GM23338 (cell line): ENCODE results near the gene SLC2A11. TPM values are rescaled to one million over a fixed set of nuclear protein-coding genes. Genes with fewer than 3 reads are reported as not detected.
A peak's percentile ranks its signal among the peaks of the same experiment; 100 is the strongest.

Experiments used
- ATAC-seq: fragments of 200-7000 bp; cut with Tn5 transposase; 3 replicates; pipeline ENCODE4 v1.9.1; 2020
- DNase-seq: peaks from one replicate; pipeline ENCODE4 v3.0.0-alpha.2; 2015; ENCODE audit warnings: low spot score
- H2AFZ ChIP-seq: fragments of 200-600 bp; sonication (generic); 2 replicates; pipeline ENCODE4 v1.8.0; 2016; ENCODE audit warnings: antibody characterized with exemption, mild to moderate bottlenecking, moderate library complexity
- H3F3A ChIP-seq: fragments of 200-600 bp; sonication (generic); replicated peaks from 2 replicates; pipeline ENCODE4 v1.8.0; 2017; ENCODE audit warnings: antibody characterized with exemption, mixed run types, low read depth
- H3K27ac ChIP-seq: fragments of 200-600 bp; sonication (generic); 2 replicates; pipeline ENCODE4 v1.6.1; 2016; ENCODE audit warnings: low read depth
- H3K27me3 ChIP-seq: fragments of 200-600 bp; sonication (generic); 2 replicates; pipeline ENCODE4 v1.8.0; 2016; ENCODE audit warnings: mild to moderate bottlenecking, mixed run types, moderate library complexity; ENCODE audit not compliant: insufficient read depth
- H3K36me3 ChIP-seq: fragments of 200-600 bp; sonication (generic); 2 replicates; pipeline ENCODE4 v1.8.0; 2016; ENCODE audit warnings: mild to moderate bottlenecking; ENCODE audit not compliant: insufficient read depth
- H3K4me1 ChIP-seq: fragments of 200-600 bp; sonication (generic); 2 replicates; pipeline ENCODE4 v1.8.0; 2016; ENCODE audit warnings: mild to moderate bottlenecking, moderate library complexity; ENCODE audit not compliant: insufficient read depth
- H3K4me2 ChIP-seq: fragments of 200-600 bp; sonication (generic); 2 replicates; pipeline ENCODE4 v1.7.1; 2017; ENCODE audit warnings: mixed run types
- H3K4me3 ChIP-seq: fragments of 200-600 bp; sonication (generic); 2 replicates; pipeline ENCODE4 v1.6.1; 2016; ENCODE audit warnings: mixed run types
- H3K79me2 ChIP-seq: fragments of 200-600 bp; sonication (generic); replicated peaks from 2 replicates; pipeline ENCODE4 v1.8.0; 2017; ENCODE audit warnings: mild to moderate bottlenecking; ENCODE audit not compliant: insufficient read depth
- H3K9me2 ChIP-seq: fragments of 200-600 bp; sonication (generic); 2 replicates; pipeline ENCODE4 v1.8.0; 2017; ENCODE audit not compliant: insufficient read depth
- H4K20me1 ChIP-seq: fragments of 200-600 bp; sonication (generic); replicated peaks from 2 replicates; pipeline ENCODE4 v1.8.0; 2017; ENCODE audit warnings: mild to moderate bottlenecking; ENCODE audit not compliant: insufficient read depth
- H3K27ac Mint-ChIP-seq: 2 replicates; pipeline ENCODE4 v1.8.0; 2020; ENCODE audit warnings: inconsistent platforms, mild to moderate bottlenecking, moderate library complexity, mixed read lengths
- H3K27me3 Mint-ChIP-seq: 3 replicates; pipeline ENCODE4 v1.8.0; 2022; ENCODE audit warnings: low read depth, mild to moderate bottlenecking, moderate library complexity, mixed read lengths, inconsistent platforms; ENCODE audit not compliant: insufficient read depth, poor library complexity
- H3K36me3 Mint-ChIP-seq: 3 replicates; pipeline ENCODE4 v1.8.0; 2021; ENCODE audit warnings: low read depth, mild to moderate bottlenecking, inconsistent platforms, moderate library complexity, mixed read lengths
- H3K4me1 Mint-ChIP-seq: 3 replicates; pipeline ENCODE4 v1.8.0; 2020; ENCODE audit warnings: mild to moderate bottlenecking, inconsistent platforms, mixed read lengths
- H3K4me3 Mint-ChIP-seq: 3 replicates; pipeline ENCODE4 v1.8.0; 2021; ENCODE audit warnings: moderate library complexity, mild to moderate bottlenecking, inconsistent platforms, mixed read lengths
- H3K9me3 Mint-ChIP-seq: 3 replicates; pipeline ENCODE4 v1.8.0; 2020; ENCODE audit warnings: moderate library complexity, mild to moderate bottlenecking, inconsistent platforms, mixed read lengths
- CREB1 ChIP-seq: fragments of 250-450 bp; sonication (Bioruptor Pico); IDR thresholded peaks from 2 replicates; pipeline ENCODE4 v1.5.0; 2020; ENCODE audit warnings: low read depth, mild to moderate bottlenecking, moderate library complexity
- CTCF ChIP-seq, 2 experiments: fragments of 200-600 bp in 1 of 2; sonication (generic) in 1 of 2; conservative IDR thresholded peaks; 2 replicates each; pipeline versions ENCODE4 v1.5.1 to v1.6.1; 2016 to 2017; ENCODE audit warnings: antibody characterized with exemption in 2 of 2, low read depth in 2 of 2, mild to moderate bottlenecking in 2 of 2, moderate library complexity in 1 of 2
- ETS1 ChIP-seq: IDR thresholded peaks from 2 replicates; pipeline ENCODE4 v1.6.1; 2016; ENCODE audit warnings: antibody characterized with exemption
- EZH2 ChIP-seq: fragments of 200-600 bp; sonication (generic); IDR thresholded peaks from one replicate; pipeline ENCODE4 v1.8.0; 2017; ENCODE audit warnings: antibody characterized with exemption, mild to moderate bottlenecking, low read depth; ENCODE audit not compliant: unreplicated experiment
- EZH2phosphoT487 ChIP-seq: fragments of 200-600 bp; sonication (generic); IDR thresholded peaks from one replicate; pipeline ENCODE4 v1.8.1; 2018; ENCODE audit warnings: antibody characterized with exemption; ENCODE audit not compliant: unreplicated experiment
- JUNB ChIP-seq: IDR thresholded peaks from one replicate; pipeline ENCODE4 v1.6.1; 2016; ENCODE audit warnings: antibody characterized with exemption; ENCODE audit not compliant: unreplicated experiment
- POLR2AphosphoS5 ChIP-seq: IDR thresholded peaks from 2 replicates; pipeline ENCODE4 v1.6.1; 2016; ENCODE audit warnings: antibody characterized with exemption, low read depth
- STAT1 ChIP-seq: IDR thresholded peaks from one replicate; pipeline ENCODE4 v1.6.1; 2016; ENCODE audit warnings: antibody characterized with exemption; ENCODE audit not compliant: unreplicated experiment
- ZNF114 ChIP-seq: fragments of 250-450 bp; sonication (Bioruptor Pico); IDR thresholded peaks from 2 replicates; pipeline ENCODE4 v1.5.0; 2020; ENCODE audit warnings: mild to moderate bottlenecking, moderate library complexity
- ZNF331 ChIP-seq: fragments of 250-450 bp; sonication (Bioruptor Pico); IDR thresholded peaks from 2 replicates; pipeline ENCODE4 v1.5.0; 2020; ENCODE audit warnings: low read depth, mild to moderate bottlenecking, moderate library complexity
- ZNF462 ChIP-seq: fragments of 250-450 bp; sonication (Bioruptor Pico); IDR thresholded peaks from 2 replicates; pipeline ENCODE4 v1.5.0; 2020; ENCODE audit warnings: mild to moderate bottlenecking, moderate library complexity
- polyA plus RNA-seq: library from polyadenylated mRNA; unstranded; fragments of >200 nt; fragmentation: Nextera tagmentation; extraction: Ambion mirVana; gene quantifications from 2 replicates; pipeline ENCODE4 v1.2.1, GENCODE V29; 2016
- total RNA-seq: library from RNA; depleted of rRNA; stranded (reverse); fragments of >200 nt; shearing (Covaris generic); gene quantifications from 2 replicates; pipeline ENCODE4 v1.2.3, GENCODE V29; 2014

Gene SLC2A11
- total and polyA plus RNA-seq, 2 experiments from 2014 or later: 7.1 to 21.8 TPM

GRCh38 chr22:23893121-23893944 lies 35.7 kb downstream of the SLC2A11 start:
- H3K9me2 ChIP-seq: no peaks in the 10 kb centered on the region
- H2AFZ ChIP-seq: peak overlapping the region; percentile 99
- H3K9me3 Mint-ChIP-seq: peaks cover 30% of the 10 kb centered on the region
- H3K4me3 ChIP-seq: peak overlapping the region; percentile 99
- peak overlapping the region; percentile 92 for H3K4me3 Mint-ChIP-seq
- peaks cover 12% of the 10 kb centered on the region for H3K79me2 ChIP-seq
- H3K27me3 ChIP-seq: no peaks in the 10 kb centered on the region
- H3K27ac Mint-ChIP-seq: peak overlapping the region; percentile 92
- peaks cover 7% of the 10 kb centered on the region for H4K20me1 ChIP-seq
- H3F3A ChIP-seq: peaks cover 35% of the 10 kb centered on the region
- no peak for ATAC-seq
- H3K36me3 Mint-ChIP-seq: peaks cover 57% of the 10 kb centered on the region
- DNase-seq: no peak
- peak overlapping the region; percentile 99 for H3K4me2 ChIP-seq
- H3K27me3 Mint-ChIP-seq: peaks cover 40% of the 10 kb centered on the region
- H3K4me1 ChIP-seq: peaks cover 19% of the 10 kb centered on the region; the same call in 1 of the 2 replicates
- TF ChIP-seq JUNB (no peak), ZNF114 (CRISPR knock-in tag) (no peak), CTCF (conservative IDR thresholded peaks at IDR 0.05; ENCODE audit: low read depth in 2 of 2) (no peak), ZNF331 (CRISPR knock-in tag) (no peak), EZH2phosphoT487 (no peak), POLR2AphosphoS5 (no peak), EZH2 (no peak), CREB1 (CRISPR knock-in tag) (no peak), STAT1 (no peak), ZNF462 (no peak), ETS1 (no peak)
- H3K27ac ChIP-seq: peak overlapping the region; percentile 96
- H3K36me3 ChIP-seq: peaks cover 6% of the 10 kb centered on the region
- H3K4me1 Mint-ChIP-seq: peaks cover 41% of the 10 kb centered on the region
